HFF-Myc (cell line): Measurements from ENCODE around the gene LRCH2.
A peak's percentile ranks its signal among the peaks of the same experiment; 100 is the strongest.
"Not testable (repeated sequence)": the region's sequence is repeated elsewhere in the genome, so short reads cannot be mapped to it uniquely, and the experiment has no call there.

Experiments used
- DNase-seq: peaks from one replicate; pipeline ENCODE4 v3.0.0-alpha.2; 2011; ENCODE audit warnings: low read depth; ENCODE audit errors: extremely low read depth
- H3K4me3 ChIP-seq: replicated peaks from 2 replicates; pipeline ENCODE4 v1.5.1; 2011; ENCODE audit warnings: low read depth, mild to moderate bottlenecking, control low read depth, low read length
- CTCF ChIP-seq: IDR thresholded peaks from 2 replicates; pipeline ENCODE4 v1.5.1; 2012; ENCODE audit warnings: mild to moderate bottlenecking, low read depth, low read length, control low read depth; ENCODE audit errors: missing control alignments

The LRCH2 gene

GRCh38 chrX:115236560-115236959 lies 2.7 kb upstream of the LRCH2 start:
- no peak overlapping the region for H3K4me3 ChIP-seq
- no peak for DNase-seq
- no peak for TF ChIP-seq CTCF

GRCh38 chrX:115234461-115234860 lies 565 bp upstream of the LRCH2 start:
- no peak for DNase-seq
- peak overlapping the region; percentile 59 for H3K4me3 ChIP-seq
- no peak for TF ChIP-seq CTCF

- peak overlapping the region; percentile 59 for H3K4me3 ChIP-seq
- DNase-seq, result no peak
- TF ChIP-seq CTCF, result no peak
Measured at GRCh38 chrX:115232933-115233496, 881 bp downstream of the LRCH2 start.

- DNase-seq, result no peak
- no peak for TF ChIP-seq CTCF
- no peak overlapping the region for H3K4me3 ChIP-seq
Measured at GRCh38 chrX:115229337-115230003, 4.4 kb downstream of the LRCH2 start.

- no peak for DNase-seq
- TF ChIP-seq CTCF, result peak; percentile 37
- H3K4me3 ChIP-seq, result no peak overlapping the region
Measured at GRCh38 chrX:115226929-115227328, 7.0 kb downstream of the LRCH2 start.

GRCh38 chrX:115217346-115217745 lies 16.6 kb downstream of the LRCH2 start:
- not testable (repeated sequence) for DNase-seq

GRCh38 chrX:115214605-115215004 lies 19.3 kb downstream of the LRCH2 start:
- no peak for TF ChIP-seq CTCF
- no peak overlapping the region for H3K4me3 ChIP-seq
- no peak for DNase-seq

More at GRCh38 chrX:115217346-115217745, 16.6 kb downstream of the LRCH2 start:
- not testable (repeated sequence) for H3K4me3 ChIP-seq
